HS-5 (cell line): ENCODE data around the gene DHCR7.

Experiments
- DNase-seq: peaks from one replicate; pipeline ENCODE4 v3.0.0-alpha.2; 2012; ENCODE audit warnings: low read depth

DHCR7 gene

DNA sequence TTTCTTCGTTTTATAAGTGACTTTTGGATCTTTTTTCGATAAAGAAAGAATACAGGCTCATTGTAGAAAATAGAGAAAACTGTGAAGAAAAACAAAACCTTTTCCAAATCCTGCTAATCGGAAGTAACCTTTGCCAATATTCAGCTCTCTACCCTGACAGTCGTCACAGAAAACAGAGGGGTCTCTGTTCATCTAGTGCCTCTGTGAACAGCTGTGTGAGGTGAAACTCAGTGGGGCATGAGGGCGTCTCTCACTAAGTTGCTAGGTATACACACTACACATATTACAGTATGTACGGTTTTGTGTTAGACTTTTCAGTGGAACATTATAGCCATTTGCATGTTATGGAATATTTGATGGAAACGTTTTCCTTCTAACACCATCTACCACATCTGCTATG, 39.4 kb downstream of the DHCR7 start:
- DNase-seq = no peak

DNA sequence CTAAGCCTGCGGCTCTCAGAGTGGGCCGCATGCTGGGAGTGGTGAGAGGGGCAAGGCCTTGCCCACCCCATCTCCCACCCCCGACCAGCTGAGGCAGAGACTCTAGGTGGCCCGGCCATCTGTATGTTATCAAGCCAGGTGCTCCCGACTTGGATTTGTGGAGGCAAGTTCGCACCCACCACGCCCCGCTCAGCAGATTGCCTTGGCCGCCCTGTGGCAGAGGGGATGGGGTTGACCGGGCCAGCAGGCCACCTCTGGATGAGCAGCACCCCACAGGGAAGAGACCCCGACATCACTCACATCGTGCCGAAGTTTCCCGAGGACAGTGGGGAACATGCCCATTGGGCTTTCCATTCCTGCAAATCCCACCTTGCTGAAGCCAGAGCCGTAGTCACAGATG, 40.8 kb downstream of the DHCR7 start:
- no peak for DNase-seq

DNA sequence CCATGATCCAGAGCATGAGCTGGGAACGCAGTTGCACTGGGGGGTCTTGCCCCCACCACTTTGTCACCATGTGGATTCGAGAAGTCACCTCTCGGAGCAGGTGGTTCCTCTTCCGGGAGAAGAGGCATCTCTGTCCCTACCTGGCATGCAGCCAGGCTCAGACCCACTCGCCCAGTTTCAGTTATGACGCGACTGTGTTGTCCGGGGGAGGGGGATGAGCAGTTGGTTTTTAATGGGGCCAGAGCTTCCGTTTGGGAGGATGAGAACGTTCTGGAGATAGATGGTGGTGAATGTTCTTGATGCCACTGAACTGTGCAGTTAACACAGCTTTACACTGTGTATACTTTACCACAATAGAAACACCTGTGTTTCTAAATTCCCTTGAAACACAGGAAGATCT, 41.5 kb downstream of the DHCR7 start:
- DNase-seq = no peak

DNA sequence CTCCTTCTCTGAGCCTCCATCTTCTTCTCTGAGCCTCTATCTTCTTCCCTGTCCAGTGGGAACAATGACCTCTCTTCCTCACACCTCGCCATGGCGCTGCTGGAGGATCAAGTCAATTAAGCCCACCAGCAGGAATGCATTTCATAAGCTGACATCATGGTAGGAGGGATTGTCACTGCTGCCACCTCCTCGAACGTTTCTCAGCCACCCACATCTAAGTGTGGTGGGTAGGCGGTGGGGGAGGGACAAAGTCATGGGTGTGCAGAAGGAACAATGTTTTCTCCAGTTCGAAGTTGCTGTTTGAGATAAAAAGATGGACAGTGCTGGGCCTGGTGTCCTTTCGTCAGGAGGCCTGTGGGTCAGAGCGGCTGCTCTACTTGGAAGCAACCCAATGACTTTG, 44.0 kb downstream of the DHCR7 start:
- no peak for DNase-seq

DNA sequence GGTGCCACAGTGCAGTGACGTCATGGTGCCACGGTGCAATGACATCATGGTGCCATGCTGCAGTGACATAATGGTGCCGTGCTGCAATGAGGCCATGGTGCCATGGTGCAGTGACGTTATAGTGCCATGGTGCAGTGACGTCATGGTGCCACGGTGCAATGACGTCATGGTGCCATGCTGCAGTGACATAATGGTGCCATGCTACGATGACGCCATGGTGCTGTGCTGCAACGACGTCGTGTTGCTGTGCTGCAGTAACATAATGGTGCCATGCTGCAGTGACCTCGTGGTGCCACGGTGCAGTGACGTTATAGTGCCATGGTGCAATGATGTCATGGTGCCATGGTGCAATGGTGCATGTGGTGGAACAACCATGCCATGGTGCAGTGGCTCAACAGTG, 45.3 kb downstream of the DHCR7 start:
- DNase-seq = no peak

DNA sequence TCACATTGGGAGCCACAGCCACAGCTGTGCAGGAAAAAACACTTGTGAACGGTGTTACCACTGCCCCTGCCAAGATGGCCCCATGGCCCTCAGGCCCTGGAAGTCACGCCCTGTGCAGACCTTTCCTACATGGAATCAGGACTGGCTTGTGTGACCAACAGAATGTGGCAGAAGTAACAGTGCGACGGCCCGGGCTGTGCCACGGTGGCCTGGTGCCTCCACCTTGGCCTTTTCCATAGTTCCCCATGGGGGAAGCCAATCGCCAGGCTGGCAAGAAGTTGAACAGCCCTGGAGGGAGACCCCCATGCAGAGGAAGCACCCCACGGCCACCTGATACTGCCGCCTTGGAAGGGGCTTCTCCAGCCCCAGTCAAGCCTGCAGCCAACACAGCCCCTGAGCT, 48.0 kb downstream of the DHCR7 start:
- DNase-seq = no peak

DNA sequence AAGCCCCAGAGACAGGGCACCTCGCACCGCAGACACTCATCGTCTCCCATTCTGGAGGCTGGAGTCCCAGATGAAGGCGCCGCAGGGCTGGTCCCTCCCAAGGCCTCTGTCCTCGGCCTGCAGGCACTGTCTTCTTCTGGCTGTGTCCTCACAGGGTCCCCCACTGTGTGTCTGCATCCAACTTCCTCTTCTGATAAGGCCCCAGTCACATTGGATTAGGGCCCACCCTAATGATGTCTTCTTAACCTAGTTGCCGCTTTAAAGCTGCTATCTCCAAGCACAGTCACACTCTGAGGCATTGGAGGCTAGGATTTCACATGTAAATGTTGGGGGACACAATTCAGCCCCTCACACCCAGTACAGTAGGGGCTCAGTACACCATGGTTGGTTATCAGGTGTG, 48.9 kb downstream of the DHCR7 start:
- DNase-seq = no peak

DNA sequence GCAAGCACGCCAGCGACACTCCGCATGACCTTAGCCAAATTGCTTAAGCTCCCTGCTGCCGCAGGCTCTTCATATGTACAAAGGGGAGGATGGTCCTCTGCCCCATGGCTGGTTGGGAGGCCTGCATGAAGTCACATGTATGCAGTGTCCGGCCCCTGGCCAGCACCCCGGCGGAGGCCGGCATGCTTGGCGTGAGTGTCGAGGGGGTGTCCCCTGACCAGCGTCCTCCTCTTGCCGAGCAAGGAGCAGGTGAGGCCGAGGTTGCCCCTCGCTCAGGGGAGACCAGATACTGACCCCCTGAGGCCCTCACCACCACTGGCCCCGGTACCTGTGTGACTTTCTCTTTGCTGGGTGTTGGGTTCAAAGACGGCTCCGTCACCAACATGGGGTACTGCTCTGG, 50.2 kb downstream of the DHCR7 start:
- DNase-seq = no peak

DNA sequence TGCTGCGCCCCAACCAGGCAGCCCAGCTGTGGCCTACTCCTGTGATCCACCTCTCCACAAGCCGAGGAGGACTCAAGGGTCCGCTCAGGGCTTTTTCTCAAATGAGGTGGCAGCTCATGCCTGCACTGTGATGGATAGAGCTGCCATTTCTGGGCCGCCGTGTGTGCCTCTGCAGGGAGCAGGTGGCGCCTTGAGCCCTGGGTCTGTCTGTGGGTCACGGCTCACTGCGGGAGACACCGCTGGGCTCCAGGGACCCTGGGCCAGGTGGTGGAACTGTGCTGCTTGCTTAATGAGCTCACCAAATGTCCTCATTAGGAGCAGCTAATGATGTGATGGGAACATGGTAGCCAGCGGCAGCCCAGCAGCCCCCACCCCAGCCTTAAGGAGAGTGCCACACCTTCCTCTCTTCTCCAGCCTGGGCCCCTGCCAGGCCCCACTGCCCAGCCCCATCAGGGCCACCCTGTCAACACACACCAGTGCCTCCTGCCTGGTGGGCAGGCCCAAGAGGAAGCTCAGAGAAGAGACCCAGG, 50.8 kb downstream of the DHCR7 start:
- DNase-seq = no peak

DNA sequence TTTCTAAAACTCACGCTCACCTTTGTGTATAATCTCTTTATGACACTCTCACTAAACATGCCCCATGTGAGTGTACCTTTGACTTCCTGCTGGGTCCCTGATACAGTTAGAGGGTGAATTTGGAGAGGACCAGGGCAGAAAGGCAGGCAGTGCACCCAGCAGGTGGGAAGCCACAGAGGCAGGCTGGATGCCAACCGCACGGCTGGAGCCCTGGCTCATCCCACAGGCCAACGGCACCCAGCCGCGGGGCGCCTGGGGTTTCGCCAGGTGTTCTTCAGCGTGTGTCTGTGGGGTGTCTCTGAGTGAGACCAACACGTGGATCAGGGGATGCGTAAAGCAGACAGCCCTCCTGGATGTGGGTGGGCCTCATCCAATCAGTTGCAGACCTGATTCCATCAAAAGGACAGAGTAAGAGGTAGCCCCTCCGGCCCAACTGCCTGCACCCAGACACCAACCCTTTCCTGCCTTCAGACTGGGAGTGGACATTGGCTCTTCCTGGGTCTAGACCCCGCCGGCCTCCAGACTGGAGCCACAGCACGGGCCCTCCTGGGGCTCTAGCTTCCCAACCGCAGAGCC, 51.6 kb downstream of the DHCR7 start:
- no peak for DNase-seq

DNA sequence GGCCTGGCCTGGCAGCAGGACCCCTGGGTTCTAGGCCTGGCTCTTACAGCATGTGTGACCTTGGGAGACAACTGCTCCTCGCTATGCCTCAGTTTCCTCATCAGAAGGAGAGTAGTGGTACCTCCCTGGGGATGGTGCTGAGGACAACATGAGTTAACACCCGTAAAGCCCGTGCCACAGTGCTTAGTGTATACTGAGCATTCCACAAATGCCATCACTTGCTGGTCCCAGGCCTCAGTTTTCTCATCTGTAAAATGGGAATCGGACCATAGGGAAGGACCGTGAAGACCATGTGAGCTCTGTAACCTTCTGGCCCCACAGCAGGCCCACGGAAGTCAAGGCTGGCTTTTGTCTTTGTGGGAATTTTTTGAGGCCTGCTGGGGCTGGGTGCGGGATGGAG, 52.4 kb downstream of the DHCR7 start:
- DNase-seq = no peak

DNA sequence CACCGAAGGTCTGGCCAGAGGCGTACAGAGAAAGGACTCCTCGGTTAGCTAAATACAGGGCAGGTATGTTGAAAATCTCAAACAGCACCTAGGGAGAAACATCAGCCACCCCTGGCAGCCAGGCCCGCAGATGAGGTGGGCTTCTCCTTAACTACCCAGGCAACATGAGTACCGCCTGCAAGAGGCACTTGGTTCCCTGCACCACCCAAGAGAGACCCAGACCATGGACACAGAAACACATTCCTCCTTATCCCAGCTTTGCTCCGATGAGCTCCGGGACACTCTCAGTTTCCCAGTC, 53.0 kb downstream of the DHCR7 start:
- no peak for DNase-seq

DNA sequence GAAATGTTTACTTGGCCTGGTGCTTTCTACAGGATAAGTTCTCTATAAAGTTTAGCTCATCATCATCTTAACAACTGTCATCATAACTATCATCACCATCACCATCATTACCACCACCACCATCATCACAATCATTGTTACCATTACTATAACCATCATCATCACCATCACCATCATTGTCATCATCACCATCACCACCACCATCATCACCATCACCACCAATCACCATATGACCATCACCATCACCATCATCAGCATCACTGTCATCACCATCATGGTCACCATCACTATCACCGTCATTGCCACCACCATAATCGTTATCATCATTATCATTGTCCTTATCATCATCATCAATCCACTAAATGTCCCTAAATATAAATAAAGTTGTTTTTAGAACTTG, 54.9 kb downstream of the DHCR7 start:
- no peak for DNase-seq

DNA sequence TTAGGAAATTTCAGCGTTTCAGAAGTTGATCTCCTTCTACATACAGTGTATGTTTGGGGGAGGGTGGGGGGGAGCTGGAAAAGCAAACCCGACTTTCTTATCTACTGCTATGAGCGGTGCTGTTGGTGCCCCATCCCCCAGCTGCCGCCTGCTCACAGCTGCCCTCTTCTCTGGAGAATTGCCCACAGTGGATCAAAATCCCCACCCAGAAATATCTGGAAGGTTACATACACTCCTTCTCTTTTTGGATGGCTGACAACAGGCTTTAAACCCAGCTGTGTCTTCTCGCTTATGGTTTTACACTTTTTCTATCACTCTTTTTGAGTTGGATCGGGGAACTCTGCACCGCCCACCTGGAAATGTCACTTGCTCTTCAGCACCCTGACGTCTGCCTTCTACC, 56.4 kb downstream of the DHCR7 start:
- DNase-seq = no peak

DNA sequence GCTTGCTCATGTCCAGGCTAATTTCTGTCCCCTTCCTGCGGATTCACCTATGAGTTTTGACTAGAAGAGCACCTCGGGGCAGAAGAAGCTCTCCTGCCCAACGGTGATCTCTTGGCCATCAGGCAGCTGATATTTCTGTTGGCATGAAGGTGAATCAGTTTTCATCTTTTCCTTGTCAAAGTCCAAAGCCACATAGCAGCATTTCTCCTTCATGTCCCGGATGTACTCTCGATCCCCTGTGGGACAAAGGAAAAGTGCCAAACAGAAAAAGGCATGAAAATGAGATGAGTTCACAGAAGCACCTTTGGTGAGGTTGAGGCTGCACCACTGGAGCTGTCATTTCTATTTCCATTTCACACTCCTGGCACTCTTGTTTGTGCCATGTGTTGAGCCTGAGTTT, 56.8 kb downstream of the DHCR7 start:
- no peak for DNase-seq

DNA sequence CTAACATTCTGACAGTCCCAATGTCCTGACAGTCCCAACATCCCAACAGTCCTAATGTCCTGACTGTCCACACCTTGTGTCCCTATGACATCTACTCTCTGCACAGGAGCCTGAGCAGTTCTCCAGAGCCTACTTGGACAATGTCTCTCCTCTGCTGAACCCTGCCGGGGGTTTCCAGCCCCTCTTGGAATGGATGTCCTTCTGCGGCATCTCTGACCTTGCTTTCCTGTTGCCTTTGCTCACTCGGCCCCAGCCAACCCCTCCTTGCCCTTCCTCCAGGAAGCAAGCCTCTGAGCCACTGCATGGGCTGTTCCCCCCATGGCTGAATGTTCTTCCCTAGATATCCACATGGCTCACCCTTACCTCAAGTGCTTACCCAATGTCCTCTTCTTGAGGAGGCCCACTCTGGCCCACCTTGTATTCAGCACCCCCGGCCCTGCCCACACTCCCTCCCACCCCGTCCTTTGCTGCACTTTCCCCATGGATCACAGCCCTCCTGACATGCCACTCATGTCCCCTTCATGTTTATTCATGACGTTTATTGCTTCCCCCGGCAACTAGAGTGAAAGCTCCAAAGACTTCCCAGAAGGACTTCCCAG, 59.5 kb downstream of the DHCR7 start:
- DNase-seq = no peak

DNA sequence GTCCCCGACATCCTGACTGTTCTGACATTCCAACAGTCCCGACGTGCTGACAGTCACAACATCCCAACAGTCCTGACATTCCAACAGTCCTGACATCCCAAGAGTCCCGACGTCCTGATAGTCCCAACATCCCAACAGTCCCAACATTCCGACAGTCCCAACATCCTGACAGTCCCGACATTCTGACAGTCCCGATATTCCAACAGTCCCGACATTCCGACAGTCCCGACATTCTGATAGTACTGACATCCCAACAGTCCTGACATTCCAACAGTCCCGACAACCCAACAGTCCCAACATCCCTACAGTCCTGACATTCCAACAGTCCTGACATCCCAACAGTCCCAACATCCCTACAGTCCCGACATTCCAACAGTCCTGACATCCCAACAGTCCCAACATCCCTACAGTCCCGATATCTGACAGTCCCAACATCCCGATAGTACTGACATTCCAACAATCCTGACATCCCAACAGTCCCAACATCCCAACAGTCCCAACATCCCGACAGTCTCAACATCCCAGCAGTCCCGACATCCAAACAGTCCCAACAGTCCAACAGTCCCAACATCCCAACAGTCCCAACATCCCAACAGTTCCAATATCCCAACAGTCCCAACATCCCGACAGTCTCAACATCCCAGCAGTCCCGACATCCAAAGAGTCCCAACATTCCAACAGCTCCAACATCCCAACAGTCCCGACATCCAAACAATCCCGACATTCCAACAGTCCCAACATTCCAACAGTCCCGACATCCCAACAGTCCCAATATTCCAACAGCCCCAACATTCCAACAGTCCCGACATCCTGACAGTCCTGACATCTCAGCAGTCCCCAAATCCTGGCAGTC, 60.2 kb downstream of the DHCR7 start:
- no peak for DNase-seq

DNA sequence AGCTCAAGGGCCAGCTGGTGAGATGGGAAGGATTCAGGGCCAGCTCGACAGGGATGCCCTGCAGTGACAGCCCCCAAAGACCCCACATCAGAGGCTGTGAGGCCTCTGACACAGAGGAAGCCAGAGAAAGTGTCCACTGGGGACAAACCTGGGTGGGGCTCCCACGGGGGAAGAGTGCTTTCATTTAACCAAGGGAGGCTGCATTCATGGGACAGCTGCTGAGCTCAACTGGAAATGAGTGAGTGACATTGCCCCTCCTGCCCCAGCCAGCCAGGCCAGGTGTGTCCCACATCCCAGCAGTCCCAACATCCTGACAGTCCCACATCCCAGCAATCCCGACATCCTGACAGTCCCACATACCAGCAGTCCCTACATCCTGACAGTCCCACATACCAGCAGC, 61.0 kb downstream of the DHCR7 start:
- no peak for DNase-seq

DNA sequence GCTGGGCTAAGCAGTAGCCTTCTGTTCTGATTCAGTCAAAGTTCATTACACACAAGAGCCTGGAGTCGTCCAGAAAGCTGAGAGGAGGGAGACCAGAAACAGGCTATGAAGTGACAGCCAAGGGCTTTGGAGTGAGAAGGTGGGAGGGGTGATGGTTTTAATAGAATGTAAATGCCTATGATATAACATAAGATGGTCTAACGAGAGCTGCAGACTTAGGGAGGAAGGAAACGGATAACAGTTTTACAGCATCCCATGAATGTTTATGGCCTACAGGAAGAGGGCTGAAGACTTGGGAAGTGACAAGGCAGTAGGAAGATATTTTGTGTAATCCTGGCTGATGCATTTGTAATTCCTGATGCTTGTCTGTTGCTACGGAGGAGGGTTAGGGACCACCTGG, 62.0 kb downstream of the DHCR7 start:
- DNase-seq = no peak

DNA sequence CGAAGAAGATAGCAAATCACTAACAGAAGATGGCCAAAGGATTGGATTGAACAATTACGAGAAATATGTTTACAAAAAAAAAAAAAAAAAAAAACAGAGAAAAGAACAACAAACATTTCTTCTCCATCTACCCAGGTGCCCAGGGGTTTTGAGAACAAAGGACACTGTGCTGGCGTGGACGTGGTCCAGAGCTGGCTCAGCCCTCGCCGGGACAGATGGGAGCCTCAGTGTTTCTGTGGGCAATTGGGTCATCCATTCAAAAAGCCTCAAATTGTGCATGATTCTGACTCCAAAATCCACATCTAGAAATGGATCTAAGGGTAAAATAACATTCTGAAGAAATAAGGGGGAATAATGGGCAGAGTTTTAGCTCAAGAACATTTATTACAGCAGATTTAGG, 63.1 kb downstream of the DHCR7 start:
- DNase-seq = no peak

DNA sequence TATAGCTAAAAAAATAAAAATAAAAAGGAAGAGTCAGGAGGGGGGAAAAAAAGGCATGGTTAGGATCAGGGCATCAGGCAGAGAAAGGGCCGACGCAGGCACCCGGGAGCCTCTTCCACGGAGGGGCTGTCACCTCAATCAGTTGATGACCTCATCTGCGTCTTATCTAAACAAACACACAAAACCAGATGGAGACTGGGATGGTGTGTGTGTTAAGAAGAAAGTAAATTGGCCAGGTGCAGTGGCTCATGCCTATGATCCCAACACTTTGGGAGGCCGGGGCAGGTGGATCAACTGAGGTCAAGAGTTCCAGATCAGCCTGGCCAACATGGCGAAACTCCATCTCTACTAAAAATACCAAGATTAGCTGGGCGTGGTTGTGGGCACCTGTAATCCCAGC, 63.6 kb downstream of the DHCR7 start:
- DNase-seq = no peak
